ENCODE results near the gene TTC4. TPM values are rescaled to one million over a fixed set of nuclear protein-coding genes. Genes with fewer than 3 reads are reported as not detected.
A peak's percentile ranks its signal among the peaks of the same experiment; 100 is the strongest.

Gene TTC4
- total RNA-seq, 1 experiment from 2014 or later, result 30.8 TPM

- Histone ChIP-seq H3K27ac (ENCODE audit: insufficient read length, low read depth, low read length) (no peak overlapping the region), H3K14ac (ENCODE audit: insufficient read depth, low read length) (no peak overlapping the region), H3K9me3 (ENCODE audit: control insufficient read depth, low read depth, low read length) (no peaks in the 10 kb centered on the region), H4K5ac (ENCODE audit: insufficient read length, low read depth, low read length) (no peak overlapping the region), H3K79me1 (ENCODE audit: insufficient read depth, low read depth, low read length, poor library complexity, severe bottlenecking) (no peaks in the 10 kb centered on the region), H3K23ac (ENCODE audit: insufficient read length, low read depth, low read length) (no peak overlapping the region), H3K4ac (ENCODE audit: low read depth, low read length) (no peak overlapping the region), H4K20me1 (ENCODE audit: control insufficient read depth, insufficient read depth, insufficient read length) (no peaks in the 10 kb centered on the region), H3T11ph (ENCODE audit: low read length) (no peak overlapping the region), H2BK5ac (ENCODE audit: insufficient read length, low read length) (no peak overlapping the region), H3K27me3 (ENCODE audit: insufficient read depth, low read length) (peaks cover 3% of the 10 kb centered on the region; the same call in 1 of the 2 replicates), H3K4me2 (ENCODE audit: insufficient read depth, insufficient read length, low read length) (no peak overlapping the region), H4K8ac (replicated peaks; ENCODE audit: insufficient read length, low read depth, low read length) (no peak overlapping the region), H3K18ac (ENCODE audit: insufficient read length, low read depth, low read length) (no peak overlapping the region), H2BK120ac (ENCODE audit: low read depth, low read length, poor library complexity, severe bottlenecking) (no peak overlapping the region), H3K4me1 (ENCODE audit: insufficient read depth, low read length) (no peaks in the 10 kb centered on the region), H3K79me2 (ENCODE audit: insufficient read depth, low read length) (no peaks in the 10 kb centered on the region), H2AFZ (ENCODE audit: low read length) (no peak overlapping the region), H2BK12ac (ENCODE audit: insufficient read length, low read depth, low read length) (no peak overlapping the region), H3K56ac (ENCODE audit: insufficient read length, low read depth, low read length) (no peak overlapping the region), H2BK20ac (ENCODE audit: low read depth, low read length, poor library complexity, severe bottlenecking) (no peak overlapping the region), H2AK5ac (ENCODE audit: insufficient read length, low read length) (no peak overlapping the region), H3K9ac (ENCODE audit: extremely low read depth, insufficient read length, low read length) (no peak overlapping the region), H2BK15ac (ENCODE audit: low read depth, low read length) (no peak overlapping the region), H4K91ac (ENCODE audit: insufficient read length, low read depth, low read length) (no peak overlapping the region), H3K23me2 (ENCODE audit: insufficient read length, low read depth, low read length, poor library complexity, severe bottlenecking) (no peaks in the 10 kb centered on the region)
- Mint-ChIP-seq H3K9me3 (no peaks in the 10 kb centered on the region), H3K4me1 (peaks cover 0 to 6% of the 10 kb centered on the region in 2 experiments; a peak in 1 of 4 replicates), H3K27me3 (ENCODE audit: low read depth) (peaks cover 52% of the 10 kb centered on the region), H3K36me3 (ENCODE audit: insufficient read depth in 1 of 3, low read depth in 3 of 3) (no peaks in the 10 kb centered on the region), H3K4me3 (peak overlapping the region in 1 of 2 experiments; percentile 12; a peak in 1 of 5 replicates), H3K27ac (no peak overlapping the region)
- TF ChIP-seq CTCF (conservative IDR thresholded peaks at IDR 0.05), result no peak
- no CpG with 5 or more reads among the region's 74 CpGs for WGBS (ENCODE audit: extremely low coverage, insufficient read length, low lambda C conversion rate)
- DNase-seq, result peak; percentile 69
These were observed 65.5 kb downstream of the TTC4 start for GRCh38 chr1:54781023-54781723.
